GM20431 (cell line): ENCODE measurements around the gene REC114.
"Not testable (repeated sequence)": the region's sequence is repeated elsewhere in the genome, so short reads cannot be mapped to it uniquely, and the experiment has no call there.

ENCODE experiments used
- in situ Hi-C: fragments of 300-500 bp; cut with MseI, MboI; formaldehyde crosslinking; loops from one replicate; pipeline ENCODE4 v1.15.0; 2020; ENCODE audit warnings: low sequenced_read_pairs; ENCODE audit not compliant: unreplicated experiment

The REC114 gene

DNA sequence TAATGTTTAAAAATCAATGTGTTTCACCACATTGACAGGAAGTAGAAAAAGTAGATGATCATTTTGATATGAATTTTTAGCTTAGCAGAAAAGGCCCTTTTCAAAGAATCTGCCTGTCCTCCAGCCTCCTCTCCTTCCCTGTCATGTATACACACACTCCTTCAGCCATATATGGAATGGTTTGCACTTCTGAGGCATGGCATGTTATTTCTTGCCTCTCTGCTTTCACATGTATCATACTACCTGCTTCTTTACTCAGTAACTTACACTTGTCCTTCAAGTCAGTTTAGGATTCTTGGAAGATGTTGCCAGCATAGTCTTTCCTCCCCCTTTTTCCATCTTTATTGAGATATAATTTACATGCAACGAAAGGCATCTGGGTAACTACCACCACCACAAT, 79.0 kb downstream of the REC114 start:
- in situ Hi-C loops: no loop called here

DNA sequence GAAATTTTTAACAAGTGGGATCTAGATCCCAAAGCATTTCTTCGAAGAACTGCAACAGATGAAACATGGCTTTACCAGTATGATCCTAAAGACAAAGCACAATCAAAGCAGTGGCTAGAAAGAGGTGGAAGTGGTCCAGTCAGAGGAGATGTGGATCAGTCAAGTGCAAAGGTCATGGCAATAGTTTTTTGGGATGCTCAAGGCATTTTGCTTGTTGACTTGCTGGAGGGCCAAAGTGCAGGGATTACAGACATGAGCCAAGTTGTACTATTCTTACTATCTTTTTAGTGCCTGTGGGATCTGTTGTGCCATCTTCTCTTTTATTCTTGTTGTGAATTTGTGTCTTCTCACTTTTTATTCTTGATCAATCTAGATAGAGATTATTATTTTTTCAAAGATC, 82.0 kb downstream of the REC114 start:
- in situ Hi-C loops: no loop called here

GRCh38 chr15:73527598-73527997, 84.6 kb downstream of the REC114 start:
- in situ Hi-C loops: no loop called here

DNA sequence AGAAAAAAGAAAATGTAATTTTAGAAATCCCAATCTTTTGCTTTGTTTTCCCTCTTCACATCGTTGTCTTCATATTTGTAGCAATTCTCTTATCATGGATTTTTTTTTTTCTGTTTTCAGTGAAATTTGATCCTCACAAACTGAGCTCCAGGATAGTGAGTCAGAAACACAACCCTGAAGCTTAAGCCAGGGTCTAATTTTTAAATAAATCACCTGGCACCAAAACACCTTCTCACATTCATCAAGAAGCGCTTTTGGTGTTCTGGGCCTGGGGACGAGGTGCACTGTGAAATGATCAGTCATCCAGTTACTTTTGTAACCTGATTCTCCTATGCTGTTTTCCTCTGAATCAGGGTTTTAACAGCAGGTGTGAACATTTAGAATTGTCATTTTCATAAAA, 87.7 kb downstream of the REC114 start:
- in situ Hi-C loops: no loop called here

DNA sequence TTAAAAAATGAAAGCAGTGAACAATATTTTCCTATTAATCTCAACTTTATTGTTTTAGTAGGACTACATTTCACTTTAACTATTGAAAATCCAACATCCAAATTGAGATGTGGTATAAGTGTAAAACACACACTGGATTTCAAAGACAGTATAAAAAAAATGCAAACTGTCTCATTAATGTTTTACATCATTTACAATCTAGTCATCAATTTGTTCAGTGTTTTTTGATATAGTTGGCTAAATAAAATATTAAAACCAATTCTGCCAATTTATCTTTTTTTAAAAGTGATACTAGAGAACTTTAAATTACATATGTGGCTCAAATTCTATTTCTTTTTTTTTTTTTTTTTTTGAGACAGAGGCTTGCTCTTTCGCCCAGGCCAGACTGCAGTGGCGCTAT, 95.2 kb downstream of the REC114 start:
- in situ Hi-C loops: no loop called here

DNA sequence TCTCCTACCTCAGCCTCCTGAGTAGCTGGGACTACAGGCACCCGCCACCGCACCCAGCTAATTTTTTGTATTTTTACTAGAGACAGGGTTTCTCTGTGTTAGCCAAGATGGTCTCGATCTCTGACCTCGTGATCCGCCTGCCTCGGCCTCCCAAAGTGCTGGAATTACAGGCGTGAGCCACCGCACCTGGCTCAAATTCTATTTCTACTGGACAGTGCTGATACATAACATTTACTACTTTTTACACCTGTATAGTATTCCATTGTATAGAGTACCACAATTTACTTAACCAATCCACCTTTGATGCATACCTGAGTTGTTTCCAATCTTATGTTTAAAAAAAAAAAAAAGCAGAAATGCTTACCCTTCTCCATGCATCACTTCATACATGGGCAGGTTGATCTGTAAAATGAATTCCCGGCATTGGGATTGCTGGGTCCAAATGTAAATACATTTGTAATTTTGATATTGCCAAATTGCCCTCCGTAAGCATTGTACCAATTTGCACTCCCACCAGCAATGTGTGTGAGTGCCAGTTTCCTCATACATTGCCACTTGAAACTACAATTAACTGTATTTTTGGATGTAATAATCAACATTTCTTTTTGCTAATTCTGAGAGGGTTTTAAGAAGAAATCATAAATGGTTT, 95.7 kb downstream of the REC114 start:
- in situ Hi-C loops: no loop called here

- in situ Hi-C loops: no loop called here
Measured at GRCh38 chr15:73539212-73540128, 96.5 kb downstream of the REC114 start.

DNA sequence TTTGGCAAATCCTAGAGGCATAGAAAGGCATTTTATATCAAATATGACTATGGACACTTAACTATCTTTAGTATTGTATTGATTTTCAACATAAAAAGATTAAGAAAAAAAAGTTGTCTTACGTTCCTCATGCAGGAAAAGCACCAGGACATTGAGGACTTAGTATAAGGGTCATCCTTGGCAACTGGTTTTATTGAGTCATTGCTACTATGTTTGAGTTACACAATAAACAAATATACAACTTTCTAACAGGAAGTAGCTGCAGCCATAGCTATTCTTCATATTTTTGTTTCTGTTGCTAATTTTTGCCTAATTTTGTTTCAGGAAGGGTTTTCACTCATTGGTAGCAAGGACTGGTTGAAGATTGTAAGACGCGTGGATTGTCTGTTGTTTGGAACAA, 97.2 kb downstream of the REC114 start:
- in situ Hi-C loops: no loop called here

DNA sequence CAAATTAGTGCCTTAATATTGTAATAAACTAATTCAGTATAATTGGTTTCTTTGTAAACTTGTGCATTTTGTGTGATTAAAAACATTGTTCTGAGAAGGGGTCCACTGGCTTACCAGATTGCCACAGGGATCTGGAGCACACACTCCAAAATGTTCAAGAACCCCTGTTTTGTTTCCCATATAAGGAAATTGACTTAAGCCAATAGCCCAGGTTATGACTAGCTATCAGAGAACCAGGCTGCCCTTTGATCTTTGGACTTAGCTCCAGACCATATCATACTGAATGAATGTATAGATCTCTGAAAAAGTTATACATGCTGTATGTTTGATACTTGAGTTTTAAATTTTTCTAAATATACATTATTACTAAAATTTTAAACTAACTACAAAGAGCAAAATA, 98.5 kb downstream of the REC114 start:
- in situ Hi-C loops: no loop called here

- in situ Hi-C loops: not testable (repeated sequence)
Measured at GRCh38 chr15:73548925-73549324, 106.0 kb downstream of the REC114 start.

- in situ Hi-C loops: no loop called here
Measured at GRCh38 chr15:73550190-73550589, 107.2 kb downstream of the REC114 start.

DNA sequence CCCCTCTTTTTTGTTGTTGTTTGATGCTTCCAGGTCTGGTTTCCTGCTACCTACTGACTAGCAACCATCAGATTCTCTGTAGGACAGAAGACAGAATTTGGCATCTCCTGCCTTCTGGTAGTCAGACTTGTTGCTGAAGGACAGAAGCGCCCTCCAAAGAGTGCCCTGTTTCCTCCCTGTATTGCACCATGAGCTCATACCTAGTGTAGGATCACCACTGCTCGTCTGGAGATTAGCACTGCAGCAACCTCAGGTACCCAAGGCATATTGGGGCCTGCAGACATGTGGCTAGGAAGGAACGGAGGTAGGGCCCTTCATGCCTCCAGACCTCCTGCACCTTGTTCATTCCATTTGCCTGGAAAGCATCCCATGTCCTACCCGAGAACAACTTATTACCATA, 112.1 kb downstream of the REC114 start:
- in situ Hi-C loops: no loop called here

DNA sequence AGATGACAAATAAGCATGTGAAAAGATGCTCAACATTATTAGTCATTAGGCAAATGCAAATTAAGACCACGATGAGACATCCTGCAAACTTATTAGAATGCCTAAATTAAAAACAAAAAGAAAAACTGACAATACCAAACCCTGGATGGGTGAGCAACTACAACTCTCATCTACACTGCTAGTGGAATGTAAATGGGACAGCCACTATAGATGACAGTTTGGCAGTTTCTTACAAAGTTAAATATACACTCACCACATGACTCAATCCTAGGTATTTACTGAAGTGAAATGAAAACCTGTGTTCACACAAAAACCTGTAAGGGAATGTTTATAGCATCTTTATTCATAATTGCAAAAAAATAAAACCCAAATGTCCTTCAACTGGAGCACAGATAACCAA, 115.6 kb downstream of the REC114 start:
- in situ Hi-C loops: no loop called here

DNA sequence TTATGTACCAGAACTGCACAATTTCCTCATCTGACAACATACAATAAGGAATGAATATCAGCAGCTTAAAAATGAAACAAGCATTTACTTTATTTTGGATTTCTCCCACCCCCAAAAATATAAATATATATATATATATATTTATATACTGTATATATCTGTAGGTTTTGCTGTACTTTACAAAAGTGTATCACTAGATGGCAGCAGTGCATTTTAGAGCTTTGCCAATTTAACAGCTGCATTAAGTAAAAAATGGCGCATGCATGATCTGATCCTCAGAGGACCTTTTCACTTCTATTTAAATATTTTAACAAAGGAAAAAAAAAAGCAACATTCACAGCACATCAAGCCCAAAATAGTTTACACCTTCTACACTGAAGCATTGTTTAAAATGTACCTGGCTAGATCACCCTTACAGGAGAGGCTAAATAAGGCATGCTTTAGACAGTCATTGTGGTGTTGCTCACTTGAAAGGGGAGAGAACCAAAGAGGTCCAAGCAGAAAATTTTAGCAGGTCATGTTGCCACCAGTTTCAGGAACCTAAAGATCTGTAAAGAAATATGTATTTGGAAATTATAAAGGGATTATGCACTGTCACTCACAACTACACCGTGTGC, 117.6 kb downstream of the REC114 start:
- in situ Hi-C loops: no loop called here

DNA sequence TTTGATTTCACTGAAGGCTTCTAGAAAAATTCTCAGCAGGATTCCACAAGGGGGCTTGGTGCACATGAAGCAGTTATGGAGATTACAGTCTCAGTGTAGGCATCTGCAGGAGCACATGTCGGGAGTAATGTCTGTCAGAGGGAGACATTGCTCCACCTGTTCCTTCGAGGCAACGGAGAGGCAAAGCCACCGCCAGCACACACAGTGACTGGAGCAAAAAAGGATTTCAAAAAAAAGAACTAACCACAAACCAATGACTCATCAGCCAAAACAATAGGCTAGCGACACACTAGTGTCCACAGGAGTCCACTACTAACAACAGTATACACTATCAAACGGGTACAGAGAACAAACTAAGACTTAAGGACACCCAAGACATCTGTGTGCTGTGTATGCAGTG, 121.3 kb downstream of the REC114 start:
- in situ Hi-C loops: no loop called here

GRCh38 chr15:73567020-73567419, 124.1 kb downstream of the REC114 start:
- in situ Hi-C loops: no loop called here

GRCh38 chr15:73568564-73569280, 125.8 kb downstream of the REC114 start:
- in situ Hi-C loops: no loop called here

DNA sequence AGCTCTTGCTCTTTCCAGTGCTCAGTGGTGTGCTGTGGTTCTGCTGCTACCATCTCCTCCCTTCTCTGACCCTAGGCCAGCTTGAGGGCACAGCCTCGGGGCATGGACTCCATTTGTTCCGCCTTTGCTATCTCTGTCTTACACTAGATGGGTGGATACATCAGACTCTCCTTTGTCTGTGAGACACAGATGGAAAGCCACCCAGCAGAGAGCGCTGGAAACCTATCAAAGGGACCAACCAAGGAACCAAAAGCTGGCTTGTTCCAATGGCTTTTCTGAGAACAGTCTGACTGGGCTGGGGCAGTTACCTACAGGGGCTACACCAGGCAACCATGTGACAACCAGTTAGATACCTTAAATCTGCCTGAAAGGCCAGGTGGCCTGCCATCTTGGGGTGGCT, 126.4 kb downstream of the REC114 start:
- in situ Hi-C loops: no loop called here

DNA sequence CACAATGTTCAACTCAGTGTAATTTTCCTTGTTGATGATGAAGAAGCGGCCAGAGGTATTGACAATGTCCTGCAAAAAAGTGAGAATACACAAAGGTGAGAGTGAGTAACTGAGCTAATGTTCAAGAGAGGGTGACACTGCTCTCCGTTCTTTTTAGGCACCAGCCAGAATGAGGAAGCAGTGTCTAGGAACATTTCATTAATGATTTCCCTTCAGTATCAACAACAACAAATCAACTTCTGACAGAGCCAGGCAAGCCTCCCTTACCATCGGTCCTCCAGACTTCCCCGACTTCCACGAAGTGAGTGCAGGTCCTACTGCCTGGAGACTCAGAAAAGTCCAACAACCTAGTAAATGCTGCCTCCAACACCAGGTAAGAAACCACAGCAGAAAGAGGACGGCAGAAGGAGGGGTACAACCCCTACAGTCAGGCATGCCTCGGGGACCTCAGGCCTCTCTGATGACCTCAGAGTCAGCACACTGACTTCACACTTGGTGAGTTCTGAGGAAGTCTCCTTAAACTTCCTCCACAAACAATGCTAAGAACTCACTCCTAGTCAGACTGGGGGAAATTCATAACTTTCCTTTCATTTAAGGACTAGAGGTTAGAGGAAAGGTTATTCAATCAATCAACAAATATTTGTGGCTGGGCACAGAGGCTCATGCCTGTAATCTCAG, 127.5 kb downstream of the REC114 start:
- in situ Hi-C loops: no loop called here

DNA sequence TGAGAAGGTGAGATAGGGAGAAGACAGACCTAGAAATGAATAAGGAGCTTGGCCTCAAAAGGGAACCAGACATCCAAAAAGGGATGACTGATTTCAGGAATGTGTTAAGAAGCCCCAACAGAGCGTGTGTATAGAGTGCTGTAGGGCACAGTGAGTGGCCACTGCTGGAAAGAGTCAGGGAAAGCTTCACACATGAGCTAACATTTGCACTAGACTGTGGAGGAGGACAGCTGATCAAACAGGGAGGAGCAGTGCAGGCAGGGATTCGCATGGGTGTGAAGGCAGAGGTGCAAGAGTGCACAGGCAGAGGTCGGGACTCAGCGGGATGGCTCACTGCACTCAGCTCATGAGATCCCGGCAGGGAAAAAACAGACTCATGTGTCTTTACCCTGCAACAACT, 128.4 kb downstream of the REC114 start:
- in situ Hi-C loops: no loop called here
